Activated CD4-positive, alpha-beta T cell treated with anti-CD3 and anti-CD28 coated beads for 36 hours (primary cell): ENCODE data around the gene DAZAP2. TPM values are rescaled to one million over a fixed set of nuclear protein-coding genes. Genes with fewer than 3 reads are reported as not detected.

Source experiments
- ATAC-seq: fragments of 200-7000 bp; cut with Tn5 transposase; one replicate; pipeline ENCODE4 v1.10.0; 2021; ENCODE audit warnings: mild to moderate bottlenecking, moderate library complexity
- CTCF ChIA-PET: fragments of 350-600 bp; sonication (Branson Sonifier 250); formaldehyde crosslinking; loops from one replicate; lab custom pipeline; 2021; ENCODE audit warnings: antibody characterized with exemption; lab: Charles Lee
- POLR2A ChIA-PET: fragments of 350-600 bp; sonication (Branson Sonifier 250); formaldehyde crosslinking; loops from one replicate; lab custom pipeline; 2021; ENCODE audit warnings: antibody characterized with exemption, inconsistent platforms; lab: Charles Lee
- DNase-seq: peaks from one replicate; pipeline ENCODE4 v3.0.0-alpha.2; 2020
- H3K27ac Mint-ChIP-seq: one replicate; pipeline ENCODE4 v1.8.0; 2021; ENCODE audit warnings: mixed read lengths
- H3K27me3 Mint-ChIP-seq: one replicate; pipeline ENCODE4 v1.8.0; 2021; ENCODE audit warnings: mixed read lengths
- H3K36me3 Mint-ChIP-seq: one replicate; pipeline ENCODE4 v1.8.0; 2021; ENCODE audit warnings: low read depth, mixed read lengths
- H3K4me1 Mint-ChIP-seq: one replicate; pipeline ENCODE4 v1.8.0; 2021; ENCODE audit warnings: mixed read lengths
- H3K4me3 Mint-ChIP-seq: one replicate; pipeline ENCODE4 v1.8.0; 2021; ENCODE audit warnings: mild to moderate bottlenecking, moderate library complexity, mixed read lengths
- H3K9me3 Mint-ChIP-seq: one replicate; pipeline ENCODE4 v1.8.0; 2021; ENCODE audit warnings: low read depth, mixed read lengths
- intact Hi-C, 2 experiments: fragments of 100-400 bp; cut with DNase I in 1 of 2; cut with micrococcal nuclease in 1 of 2; formaldehyde crosslinking; loops; one replicate each; pipeline versions ENCODE4 v1.14.2 to v1.15.1; 2022 to 2024; cut with DNase I, micrococcal nuclease
- total RNA-seq, 2 experiments: library from RNA; stranded (reverse); gene quantifications; one replicate each; pipeline ENCODE4 v1.2.3, GENCODE V29; 2021

The DAZAP2 gene
- total RNA-seq, 2 experiments from 2014 or later, result 94.8 to 95.2 TPM

- POLR2A ChIA-PET, result interaction anchor here (1.0 kb wide), 1 partner anchor 9 kb away, joined by 4 read pairs; the partner anchor contains the start of gene DAZAP2
- no peak overlapping the region for H3K27ac Mint-ChIP-seq
- CTCF ChIA-PET, result no interaction called here
- intact Hi-C loops, result no loop called here
- H3K27me3 Mint-ChIP-seq, result no peaks in the 10 kb centered on the region
- DNase-seq (no peak), ATAC-seq (no peak)
- H3K9me3 Mint-ChIP-seq, result no peaks in the 10 kb centered on the region
- H3K4me3 Mint-ChIP-seq, result no peak overlapping the region
- no peaks in the 10 kb centered on the region for H3K36me3 Mint-ChIP-seq
- no peaks in the 10 kb centered on the region for H3K4me1 Mint-ChIP-seq
Observed at GRCh38 chr12:51229116-51229809, 9.4 kb upstream of the DAZAP2 start.

- ChIA-PET CTCF (no interaction called here), POLR2A (no interaction called here)
- intact Hi-C loops, result loop anchor here in 1 of 2 experiments (10.0 kb wide), 1 partner anchor 592 kb away; no protein-coding TSS in a partner anchor
- no peak overlapping the region for H3K4me3 Mint-ChIP-seq
- no peak for DNase-seq
- no peak overlapping the region for H3K27ac Mint-ChIP-seq
- H3K9me3 Mint-ChIP-seq, result no peaks in the 10 kb centered on the region
- no peaks in the 10 kb centered on the region for H3K36me3 Mint-ChIP-seq
- H3K27me3 Mint-ChIP-seq, result no peaks in the 10 kb centered on the region
- no peaks in the 10 kb centered on the region for H3K4me1 Mint-ChIP-seq
- ATAC-seq, result no peak
Observed at GRCh38 chr12:51232642-51233041, 6.0 kb upstream of the DAZAP2 start.

- Mint-ChIP-seq H3K9me3 (no peaks in the 10 kb centered on the region), H3K4me1 (peaks cover 6% of the 10 kb centered on the region), H3K27me3 (no peaks in the 10 kb centered on the region), H3K27ac (no peak overlapping the region), H3K4me3 (no peak overlapping the region), H3K36me3 (peaks cover 3% of the 10 kb centered on the region)
- no peak for DNase-seq
- ChIA-PET POLR2A (no interaction called here), CTCF (interaction anchor here (0.6 kb wide), 1 partner anchor 114 kb away, joined by 5 read pairs; no protein-coding TSS in a partner anchor)
- no peak for ATAC-seq
- intact Hi-C loops, result loop anchor here in 1 of 2 experiments (10.0 kb wide), 1 partner anchor 590 kb away; no protein-coding TSS in a partner anchor
Observed at GRCh38 chr12:51234530-51234929, 4.1 kb upstream of the DAZAP2 start.

GRCh38 chr12:51238037-51238509, 553 bp upstream of the DAZAP2 start:
- H3K36me3 Mint-ChIP-seq, result peaks cover 34% of the 10 kb centered on the region
- H3K4me3 Mint-ChIP-seq, result peak overlapping the region; percentile 87
- intact Hi-C loops, result loop anchor here (1.0 to 10.0 kb wide), 9 partner anchors 20 to 1126 kb away; partner anchors contain the start of genes CSRNP2 (in 2 of the 2), LETMD1 (in 2 of the 2), POU6F1 (in 2 of the 2) and TFCP2 (in 2 of the 2)
- H3K9me3 Mint-ChIP-seq, result no peaks in the 10 kb centered on the region
- peaks cover 34% of the 10 kb centered on the region for H3K4me1 Mint-ChIP-seq
- no peaks in the 10 kb centered on the region for H3K27me3 Mint-ChIP-seq
- peak overlapping the region; percentile 100 for H3K27ac Mint-ChIP-seq
- ChIA-PET POLR2A (interaction anchor here (0.6 to 3.1 kb wide), 7 partner anchors 9 to 831 kb away, joined by 3 to 23 read pairs (median 4); partner anchors contain the start of genes ATF1 and POU6F1), CTCF (interaction anchor here (0.8 to 3.4 kb wide), 9 partner anchors 15 to 131 kb away, joined by 3 to 16 read pairs (median 3); partner anchors contain the start of gene POU6F1)
- ATAC-seq, result peak; percentile 17
- DNase-seq, result no peak

- ChIA-PET POLR2A (interaction anchor here (1.0 kb wide), 1 partner anchor 30 kb away, joined by 3 read pairs; no protein-coding TSS in a partner anchor), CTCF (interaction anchor here (0.6 to 3.4 kb wide), 7 partner anchors 10 to 1509 kb away, joined by 3 to 16 read pairs (median 6); partner anchors contain the start of genes POU6F1 and SMAGP)
- peak overlapping the region; percentile 87 for H3K4me3 Mint-ChIP-seq
- no peaks in the 10 kb centered on the region for H3K9me3 Mint-ChIP-seq
- H3K36me3 Mint-ChIP-seq, result peaks cover 47% of the 10 kb centered on the region
- ATAC-seq, result no peak
- no peak overlapping the region for H3K27ac Mint-ChIP-seq
- peaks cover 46% of the 10 kb centered on the region for H3K4me1 Mint-ChIP-seq
- H3K27me3 Mint-ChIP-seq, result no peaks in the 10 kb centered on the region
- intact Hi-C loops, result loop anchor here in 1 of 2 experiments (10.0 kb wide), 1 partner anchor 416 kb away; no protein-coding TSS in a partner anchor
- DNase-seq, result no peak
Observed at GRCh38 chr12:51240971-51241370, 2.3 kb downstream of the DAZAP2 start.

GRCh38 chr12:51242120-51242519, 3.5 kb downstream of the DAZAP2 start:
- no peaks in the 10 kb centered on the region for H3K9me3 Mint-ChIP-seq
- CTCF ChIA-PET, result interaction anchor here (0.9 to 2.2 kb wide), 3 partner anchors 11 to 109 kb away, joined by 3 to 9 read pairs (median 3); no protein-coding TSS in a partner anchor
- no peak overlapping the region for H3K4me3 Mint-ChIP-seq
- DNase-seq (no peak), ATAC-seq (no peak)
- H3K4me1 Mint-ChIP-seq, result peaks cover 57% of the 10 kb centered on the region
- H3K27me3 Mint-ChIP-seq, result no peaks in the 10 kb centered on the region
- peak overlapping the region; percentile 23 for H3K27ac Mint-ChIP-seq
- H3K36me3 Mint-ChIP-seq, result peaks cover 51% of the 10 kb centered on the region
- intact Hi-C loops, result loop anchor here in 1 of 2 experiments (10.0 kb wide), 1 partner anchor 417 kb away; no protein-coding TSS in a partner anchor
- POLR2A ChIA-PET, result interaction anchor here (0.6 to 0.7 kb wide), 2 partner anchors 192 to 231 kb away, joined by 3 to 9 read pairs; no protein-coding TSS in a partner anchor

- CTCF ChIA-PET, result interaction anchor here (0.9 to 1.9 kb wide), 2 partner anchors 9 to 96 kb away, joined by 3 to 9 read pairs; no protein-coding TSS in a partner anchor
- Mint-ChIP-seq H3K27ac (peak overlapping the region; percentile 44), H3K4me1 (peaks cover 63% of the 10 kb centered on the region), H3K9me3 (no peaks in the 10 kb centered on the region), H3K4me3 (no peak overlapping the region), H3K27me3 (no peaks in the 10 kb centered on the region), H3K36me3 (peaks cover 51% of the 10 kb centered on the region)
- DNase-seq (no peak), ATAC-seq (no peak)
- intact Hi-C loops, result loop anchor here in 1 of 2 experiments (10.0 kb wide), 1 partner anchor 418 kb away; no protein-coding TSS in a partner anchor
- POLR2A ChIA-PET, result no interaction called here
Observed at GRCh38 chr12:51242876-51243275, 4.2 kb downstream of the DAZAP2 start.

GRCh38 chr12:51244269-51244668, 5.6 kb downstream of the DAZAP2 start:
- ChIA-PET POLR2A (interaction anchor here (0.8 to 1.3 kb wide), 2 partner anchors 9 to 26 kb away, joined by 3 read pairs; partner anchors contain the start of gene POU6F1), CTCF (interaction anchor here (0.6 to 2.0 kb wide), 5 partner anchors 8 to 257 kb away, joined by 3 to 10 read pairs (median 5); no protein-coding TSS in a partner anchor)
- Mint-ChIP-seq H3K36me3 (peaks cover 49% of the 10 kb centered on the region), H3K4me3 (no peak overlapping the region), H3K27me3 (no peaks in the 10 kb centered on the region), H3K27ac (no peak overlapping the region), H3K4me1 (peaks cover 66% of the 10 kb centered on the region), H3K9me3 (no peaks in the 10 kb centered on the region)
- no peak for ATAC-seq
- DNase-seq, result no peak
- intact Hi-C loops, result loop anchor here in 1 of 2 experiments (10.0 kb wide), 1 partner anchor 419 kb away; no protein-coding TSS in a partner anchor

GRCh38 chr12:51245476-51246253, 7.0 kb downstream of the DAZAP2 start:
- H3K36me3 Mint-ChIP-seq, result peaks cover 38% of the 10 kb centered on the region
- ChIA-PET CTCF (interaction anchor here (0.6 to 2.0 kb wide), 8 partner anchors 75 to 363 kb away, joined by 3 to 9 read pairs (median 3); no protein-coding TSS in a partner anchor), POLR2A (no interaction called here)
- H3K9me3 Mint-ChIP-seq, result no peaks in the 10 kb centered on the region
- no peak for ATAC-seq
- H3K4me3 Mint-ChIP-seq, result no peak overlapping the region
- no peaks in the 10 kb centered on the region for H3K27me3 Mint-ChIP-seq
- intact Hi-C loops, result loop anchor here in 1 of 2 experiments (10.0 kb wide), 1 partner anchor 421 kb away; no protein-coding TSS in a partner anchor
- DNase-seq, result no peak
- peak overlapping the region; percentile 74 for H3K27ac Mint-ChIP-seq
- H3K4me1 Mint-ChIP-seq, result peaks cover 55% of the 10 kb centered on the region

GRCh38 chr12:51246254-51246853, 7.7 kb downstream of the DAZAP2 start:
- peaks cover 31% of the 10 kb centered on the region for H3K36me3 Mint-ChIP-seq
- H3K27me3 Mint-ChIP-seq, result no peaks in the 10 kb centered on the region
- ATAC-seq, result peak; percentile 74
- peaks cover 49% of the 10 kb centered on the region for H3K4me1 Mint-ChIP-seq
- H3K4me3 Mint-ChIP-seq, result peak overlapping the region; percentile 36
- H3K27ac Mint-ChIP-seq, result peak overlapping the region; percentile 74
- ChIA-PET CTCF (interaction anchor here (0.6 to 2.0 kb wide), 5 partner anchors 75 to 276 kb away, joined by 3 to 9 read pairs (median 3); no protein-coding TSS in a partner anchor), POLR2A (no interaction called here)
- DNase-seq, result peak; percentile 58
- H3K9me3 Mint-ChIP-seq, result no peaks in the 10 kb centered on the region
- intact Hi-C loops, result loop anchor here in 1 of 2 experiments (10.0 kb wide), 1 partner anchor 422 kb away; no protein-coding TSS in a partner anchor
